HL-60 (cell line): ENCODE data around the gene NKAIN2.

Source experiments
- DNase-seq, 2 experiments: peaks; one replicate each; pipeline ENCODE4 v3.0.0-alpha.2; 2010 to 2020; ENCODE audit warnings: low read depth in 1 of 2, low spot score in 1 of 2
- H3K27ac ChIP-seq: fragments of 250-450 bp; sonication (Bioruptor Pico); replicated peaks from 2 replicates; pipeline ENCODE4 v1.5.1; 2020; ENCODE audit warnings: mild to moderate bottlenecking, moderate library complexity
- H3K27me3 ChIP-seq: fragments of 250-450 bp; sonication (Bioruptor Pico); 2 replicates; pipeline ENCODE4 v1.5.1; 2021; ENCODE audit warnings: mild to moderate bottlenecking, moderate library complexity; ENCODE audit not compliant: insufficient read depth, poor library complexity, severe bottlenecking
- H3K4me3 ChIP-seq: replicated peaks from 2 replicates; pipeline ENCODE4 v1.5.1; 2011; ENCODE audit warnings: mild to moderate bottlenecking, control low read depth, low read length; ENCODE audit not compliant: insufficient read depth
- CTCF ChIP-seq: IDR thresholded peaks from one replicate; pipeline ENCODE4 v1.5.1; 2011; ENCODE audit warnings: low read length, control low read depth, inconsistent platforms; ENCODE audit not compliant: insufficient read depth
- GABPA ChIP-seq: IDR thresholded peaks from 2 replicates; pipeline ENCODE4 v1.6.1; 2012; ENCODE audit warnings: low read depth
- POLR2AphosphoS5 ChIP-seq: IDR thresholded peaks from 2 replicates; pipeline ENCODE4 v1.6.1; 2012; ENCODE audit warnings: low read depth
- REST ChIP-seq: IDR thresholded peaks from 2 replicates; pipeline ENCODE4 v1.6.1; 2012; ENCODE audit warnings: low read depth; ENCODE audit not compliant: insufficient replicate concordance
- SPI1 ChIP-seq: IDR thresholded peaks from 2 replicates; pipeline ENCODE4 v1.6.1; 2012; ENCODE audit warnings: low read depth, mild to moderate bottlenecking, borderline replicate concordance

Gene NKAIN2

DNA sequence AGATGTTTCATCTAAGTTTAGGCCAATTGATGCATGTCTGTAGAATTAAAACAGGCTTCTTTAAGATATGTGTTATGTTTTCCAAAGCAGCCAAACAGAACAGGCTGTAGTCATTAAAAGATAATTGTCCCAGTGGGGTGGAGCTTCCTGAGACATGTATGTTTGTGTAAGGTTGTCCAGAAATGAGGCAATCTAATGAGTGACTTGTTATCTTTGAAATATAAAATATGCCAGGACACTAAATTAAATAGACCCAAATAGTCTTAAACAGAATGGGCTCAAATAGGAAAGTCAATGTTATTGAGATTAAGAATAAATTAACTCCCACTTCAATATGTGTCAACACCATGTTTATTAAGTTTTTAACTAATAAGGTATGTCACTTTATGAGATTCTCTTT, 953.9 kb downstream of the NKAIN2 start:
- no peak for DNase-seq
- H3K27me3 ChIP-seq = no peaks in the 10 kb centered on the region
- H3K27ac ChIP-seq = no peak overlapping the region
- no peak overlapping the region for H3K4me3 ChIP-seq
- TF ChIP-seq POLR2AphosphoS5 (no peak), REST (no peak), CTCF (no peak), SPI1 (no peak), GABPA (no peak)

GRCh38 chr6:124758663-124759062, 955.0 kb downstream of the NKAIN2 start:
- no peaks in the 10 kb centered on the region for H3K27me3 ChIP-seq
- TF ChIP-seq POLR2AphosphoS5 (no peak), GABPA (no peak), CTCF (no peak), REST (no peak), SPI1 (no peak)
- H3K4me3 ChIP-seq = no peak overlapping the region
- no peak for DNase-seq
- H3K27ac ChIP-seq = no peak overlapping the region

- TF ChIP-seq REST = no peak
- TF ChIP-seq SPI1 = no peak
- no peak for TF ChIP-seq POLR2AphosphoS5
- no peak for TF ChIP-seq GABPA
- TF ChIP-seq CTCF = no peak
- Histone ChIP-seq H3K27me3 (no peaks in the 10 kb centered on the region), H3K4me3 (no peak overlapping the region), H3K27ac (no peak overlapping the region)
- DNase-seq = no peak
These were observed 961.6 kb downstream of the NKAIN2 start for GRCh38 chr6:124765280-124765679.
